IMR-90 (cell line): ENCODE measurements around the gene IL36B. TPM values are rescaled to one million over a fixed set of nuclear protein-coding genes. Genes with fewer than 3 reads are reported as not detected.

Experiments used
- ATAC-seq: fragments of 200-7000 bp; cut with Tn5 transposase; 2 replicates; pipeline ENCODE4 v1.9.1; 2020; ENCODE audit warnings: low read depth, mild to moderate bottlenecking, moderate library complexity
- BruUV-seq: library from RNA; stranded (reverse); fragments of 400-500 nt; replicated peaks from 2 replicates; lab custom pipeline; 2021; lab: Mats Ljungman, UMichigan
- CTCF ChIA-PET: fragments of 300-600 bp; formaldehyde crosslinking; extraction: SDS; loops from one replicate; lab custom pipeline; 2021; ENCODE audit warnings: antibody characterized with exemption; lab: Yijun Ruan, JAX
- POLR2A ChIA-PET: fragments of 300-600 bp; sonication (Branson Sonifier 250); formaldehyde crosslinking; loops from one replicate; lab custom pipeline; 2022; ENCODE audit warnings: antibody characterized with exemption; ENCODE audit not compliant: unreplicated experiment; lab: Charles Lee
- DNase-seq: peaks from one replicate; pipeline ENCODE4 v3.0.0; 2013
- H2AFZ ChIP-seq: replicated peaks from 2 replicates; pipeline ENCODE3; 2013; ENCODE audit warnings: low read length, mild to moderate bottlenecking; ENCODE audit not compliant: poor library complexity
- H2AK5ac ChIP-seq: 2 replicates; pipeline ENCODE4 v1.6.1; 2013; ENCODE audit warnings: low read depth, low read length, inconsistent platforms
- H2AK9ac ChIP-seq: replicated peaks from 2 replicates; pipeline ENCODE3; 2013; ENCODE audit warnings: mild to moderate bottlenecking, low read depth, low read length, moderate library complexity; ENCODE audit not compliant: poor library complexity
- H2BK120ac ChIP-seq: 2 replicates; pipeline ENCODE4 v1.6.1; 2013; ENCODE audit warnings: low read depth, low read length, inconsistent platforms
- H2BK15ac ChIP-seq: 3 replicates; pipeline ENCODE4 v1.6.1; 2013; ENCODE audit warnings: low read depth, low read length, inconsistent platforms
- H2BK20ac ChIP-seq: 2 replicates; pipeline ENCODE4 v1.6.1; 2013; ENCODE audit warnings: low read depth, mild to moderate bottlenecking, inconsistent platforms, low read length, moderate library complexity
- H2BK5ac ChIP-seq: 2 replicates; pipeline ENCODE4 v1.6.1; 2013; ENCODE audit warnings: mild to moderate bottlenecking, low read depth, low read length, inconsistent platforms; ENCODE audit not compliant: poor library complexity, severe bottlenecking
- H3K14ac ChIP-seq: replicated peaks from 2 replicates; pipeline ENCODE4 v1.6.1; 2013; ENCODE audit warnings: low read depth, low read length, inconsistent platforms
- H3K18ac ChIP-seq: 2 replicates; pipeline ENCODE4 v1.6.1; 2013; ENCODE audit warnings: low read depth, low read length, control low read depth
- H3K23ac ChIP-seq: 2 replicates; pipeline ENCODE4 v1.6.1; 2013; ENCODE audit warnings: low read depth, low read length, inconsistent platforms
- H3K27ac ChIP-seq: 2 replicates; pipeline ENCODE4 v1.5.1; 2013; ENCODE audit warnings: mild to moderate bottlenecking, control low read depth, low read length; ENCODE audit not compliant: insufficient read depth
- H3K27me3 ChIP-seq: 2 replicates; pipeline ENCODE4 v1.6.1; 2013; ENCODE audit warnings: low read length; ENCODE audit not compliant: control insufficient read depth, insufficient read depth
- H3K36me3 ChIP-seq: 2 replicates; pipeline ENCODE4 v1.6.1; 2013; ENCODE audit warnings: low read length, mixed read lengths; ENCODE audit not compliant: control insufficient read depth, insufficient read depth
- H3K4ac ChIP-seq: 2 replicates; pipeline ENCODE4 v1.6.1; 2013; ENCODE audit warnings: low read depth, low read length, inconsistent platforms
- H3K4me1 ChIP-seq: 2 replicates; pipeline ENCODE4 v1.6.1; 2013; ENCODE audit warnings: low read length, mixed read lengths; ENCODE audit not compliant: control insufficient read depth, insufficient read depth
- H3K4me2 ChIP-seq: 2 replicates; pipeline ENCODE4 v1.6.1; 2013; ENCODE audit warnings: low read depth, mild to moderate bottlenecking, control low read depth, low read length, moderate library complexity
- H3K4me3 ChIP-seq: 2 replicates; pipeline ENCODE4 v1.5.1; 2013; ENCODE audit warnings: low read depth, mild to moderate bottlenecking, control low read depth, low read length, moderate library complexity; ENCODE audit not compliant: insufficient read depth
- H3K56ac ChIP-seq: 2 replicates; pipeline ENCODE4 v1.6.1; 2013; ENCODE audit warnings: low read length, inconsistent platforms; ENCODE audit not compliant: insufficient read depth; ENCODE audit errors: extremely low read depth
- H3K79me1 ChIP-seq, 2 experiments: 2 replicates each; pipeline ENCODE4 v1.6.1; 2013; ENCODE audit warnings: low read length in 2 of 2, inconsistent platforms in 1 of 2, low read depth in 1 of 2
- H3K9ac ChIP-seq: 2 replicates; pipeline ENCODE4 v1.6.1; 2013; ENCODE audit warnings: low read depth, low read length, control low read depth
- H3K9me1 ChIP-seq: 2 replicates; pipeline ENCODE4 v1.6.1; 2013; ENCODE audit warnings: low read length, inconsistent platforms; ENCODE audit not compliant: insufficient read depth
- H3K9me3 ChIP-seq: 2 replicates; pipeline ENCODE4 v1.6.1; 2013; ENCODE audit warnings: low read length; ENCODE audit not compliant: control insufficient read depth, insufficient read depth
- H4K20me1 ChIP-seq: 2 replicates; pipeline ENCODE4 v1.6.1; 2013; ENCODE audit warnings: low read length, inconsistent platforms; ENCODE audit not compliant: insufficient read depth
- H4K5ac ChIP-seq: 2 replicates; pipeline ENCODE4 v1.6.1; 2013; ENCODE audit warnings: mild to moderate bottlenecking, low read depth, low read length, control low read depth
- H4K8ac ChIP-seq, 2 experiments: 2 replicates each; pipeline ENCODE4 v1.6.1; 2013; ENCODE audit warnings: low read depth in 2 of 2, low read length in 2 of 2, control low read depth in 1 of 2, inconsistent platforms in 1 of 2
- H4K91ac ChIP-seq: 2 replicates; pipeline ENCODE4 v1.6.1; 2013; ENCODE audit warnings: low read depth, low read length, inconsistent platforms; ENCODE audit not compliant: insufficient read depth
- BHLHE40 ChIP-seq: fragments of 150-350 bp; IDR thresholded peaks from 2 replicates; pipeline ENCODE4 v1.6.1; 2016; ENCODE audit warnings: mild to moderate bottlenecking, low read depth, low read length
- CEBPB ChIP-seq: IDR thresholded peaks from 2 replicates; pipeline ENCODE4 v1.6.1; 2012; ENCODE audit warnings: low read depth, low read length, improper control_type of control experiment
- CHD1 ChIP-seq: IDR thresholded peaks from 2 replicates; pipeline ENCODE4 v1.6.1; 2012; ENCODE audit warnings: low read depth, low read length, improper control_type of control experiment
- FOS ChIP-seq: fragments of 150-350 bp; IDR thresholded peaks from 2 replicates; pipeline ENCODE4 v1.6.1; 2016; ENCODE audit warnings: low read depth, low read length
- MAFK ChIP-seq: IDR thresholded peaks from 2 replicates; pipeline ENCODE4 v1.6.1; 2012; ENCODE audit warnings: low read depth, low read length, improper control_type of control experiment
- MXI1 ChIP-seq: IDR thresholded peaks from 2 replicates; pipeline ENCODE4 v1.6.1; 2012; ENCODE audit warnings: low read depth, mild to moderate bottlenecking, low read length, moderate library complexity, borderline replicate concordance
- NFE2L2 ChIP-seq: fragments of 150-350 bp; IDR thresholded peaks from 2 replicates; pipeline ENCODE4 v1.6.1; 2016; ENCODE audit warnings: low read depth, mild to moderate bottlenecking, low read length
- POLR2A ChIP-seq: IDR thresholded peaks from 2 replicates; pipeline ENCODE4 v1.6.1; 2012; ENCODE audit warnings: mild to moderate bottlenecking, low read depth, low read length
- RAD21 ChIP-seq: IDR thresholded peaks from 2 replicates; pipeline ENCODE4 v1.6.1; 2012; ENCODE audit warnings: low read length, improper control_type of control experiment
- RCOR1 ChIP-seq: IDR thresholded peaks from 2 replicates; pipeline ENCODE4 v1.6.1; 2012; ENCODE audit warnings: mild to moderate bottlenecking, low read length, improper control_type of control experiment; ENCODE audit not compliant: insufficient replicate concordance
- RFX5 ChIP-seq: IDR thresholded peaks from 2 replicates; pipeline ENCODE4 v1.8.0; 2012; ENCODE audit warnings: low read depth, mild to moderate bottlenecking, low read length, moderate library complexity
- SMC3 ChIP-seq: fragments of 150-350 bp; IDR thresholded peaks from 2 replicates; pipeline ENCODE4 v1.6.1; 2016; ENCODE audit warnings: low read depth, mild to moderate bottlenecking, antibody characterized with exemption, low read length, moderate library complexity
- USF2 ChIP-seq: fragments of 150-350 bp; IDR thresholded peaks from 2 replicates; pipeline ENCODE4 v1.6.1; 2017; ENCODE audit warnings: mild to moderate bottlenecking, antibody characterized with exemption, low read length, low read depth
- WGBS, 2 experiments: methylation state at CpG; one replicate each; pipeline versions ENCODE4 v1.1.5 to v1.1.7; 2013; ENCODE audit warnings: missing lambda C conversion rate in 2 of 2; ENCODE audit not compliant: insufficient read length in 1 of 2; ENCODE audit errors: extremely low coverage in 2 of 2; 5-methylcytosine and 5-hydroxymethylcytosine counted together
- dilution Hi-C: fragments of 300-500 bp; cut with HindIII; formaldehyde crosslinking; loops from one replicate; pipeline ENCODE4 v1.14.3; 2018; ENCODE audit warnings: low sequenced_read_pairs; ENCODE audit not compliant: unreplicated experiment
- in situ Hi-C: fragments of 300-500 bp; cut with MboI; formaldehyde crosslinking; loops from 3 replicates; pipeline ENCODE4 v1.14.3; 2019; ENCODE audit warnings: low sequenced_read_pairs, inconsistent platforms, mixed read lengths
- intact Hi-C: fragments of 100-400 bp; cut with micrococcal nuclease; formaldehyde crosslinking; loops from 2 replicates; pipeline ENCODE4 v1.10.0; 2022
- polyA plus RNA-seq, 3 experiments: library from polyadenylated mRNA; depleted of rRNA; stranded (reverse); fragments of >200 nt; gene quantifications; 2 replicates each; pipeline ENCODE4 v1.2.3, GENCODE V29; 2012; ENCODE audit warnings: low replicate concordance in 1 of 3
- total RNA-seq: library from RNA; depleted of rRNA; stranded (reverse); fragments of >200 nt; gene quantifications from 2 replicates; pipeline ENCODE4 v1.2.3, GENCODE V29; 2012
- TF ChIP-seq, protein P1 (sequence below): fragments of 150-350 bp; IDR thresholded peaks from 2 replicates; pipeline ENCODE4 v1.6.1; 2016; ENCODE audit warnings: low read depth, mild to moderate bottlenecking, low read length, moderate library complexity, borderline replicate concordance
- TF ChIP-seq, protein P2 (sequence below): conservative IDR thresholded peaks from 2 replicates; pipeline ENCODE4 v1.5.1; 2012; ENCODE audit warnings: mild to moderate bottlenecking, low read depth, low read length, improper control_type of control experiment

IL36B gene
- total and polyA plus RNA-seq, 2 of the 4 experiments (the other 2 are of a cell fraction) = not detected

GRCh38 chr2:113073325-113073834 is 20.7 kb upstream of the IL36B start:
- ChIA-PET POLR2A (no interaction called here), CTCF (interaction anchor here (0.6 kb wide), 1 partner anchor 15 kb away, joined by 3 read pairs; no protein-coding TSS in a partner anchor)

More at GRCh38 chr2:113073325-113073834, 20.7 kb upstream of the IL36B start:
- Histone ChIP-seq H3K9me3 (no peaks in the 10 kb centered on the region), H3K27me3 (peaks cover 19% of the 10 kb centered on the region), H3K79me1 (no peaks in the 10 kb centered on the region), H4K20me1 (no peaks in the 10 kb centered on the region), H2AK9ac (no peak overlapping the region), H3K23ac (no peak overlapping the region), H4K91ac (no peak overlapping the region), H3K4me2 (no peak overlapping the region), H4K8ac (no peak overlapping the region), H3K9me1 (no peaks in the 10 kb centered on the region), H3K4me3 (no peak overlapping the region), H3K56ac (no peak overlapping the region), H4K5ac (no peak overlapping the region), H3K4ac (no peak overlapping the region), H3K36me3 (no peaks in the 10 kb centered on the region), H3K9ac (no peak overlapping the region), H2BK20ac (no peak overlapping the region), H2AK5ac (no peak overlapping the region), H3K18ac (no peak overlapping the region), H2BK5ac (no peak overlapping the region), H2AFZ (no peak overlapping the region), H2BK15ac (no peak overlapping the region), H2BK120ac (no peak overlapping the region), H3K4me1 (no peaks in the 10 kb centered on the region), H3K14ac (no peak overlapping the region), H3K27ac (no peak overlapping the region)
- ATAC-seq = no peak
- intact Hi-C loops = no loop called here
- dilution Hi-C loops = no loop called here
- no peak for DNase-seq
- WGBS, 2 experiments = no CpG with 5 or more reads among the region's 3 CpGs
- no TSS peak for BruUV-seq
- TF ChIP-seq RAD21 = no peak
- TF ChIP-seq USF2 = no peak
- TF ChIP-seq FOS = no peak
- TF ChIP-seq RCOR1 = no peak
- no peak for TF ChIP-seq CEBPB
- no peak for TF ChIP-seq NFE2L2
- TF ChIP-seq, protein P1, sequence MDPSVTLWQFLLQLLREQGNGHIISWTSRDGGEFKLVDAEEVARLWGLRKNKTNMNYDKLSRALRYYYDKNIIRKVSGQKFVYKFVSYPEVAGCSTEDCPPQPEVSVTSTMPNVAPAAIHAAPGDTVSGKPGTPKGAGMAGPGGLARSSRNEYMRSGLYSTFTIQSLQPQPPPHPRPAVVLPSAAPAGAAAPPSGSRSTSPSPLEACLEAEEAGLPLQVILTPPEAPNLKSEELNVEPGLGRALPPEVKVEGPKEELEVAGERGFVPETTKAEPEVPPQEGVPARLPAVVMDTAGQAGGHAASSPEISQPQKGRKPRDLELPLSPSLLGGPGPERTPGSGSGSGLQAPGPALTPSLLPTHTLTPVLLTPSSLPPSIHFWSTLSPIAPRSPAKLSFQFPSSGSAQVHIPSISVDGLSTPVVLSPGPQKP = no peak
- no peak for TF ChIP-seq RFX5
- no peak for TF ChIP-seq MAFK
- no peak for TF ChIP-seq CHD1
- no peak for TF ChIP-seq BHLHE40
- no peak for TF ChIP-seq POLR2A
- TF ChIP-seq SMC3 = no peak
- no peak for TF ChIP-seq MXI1
- TF ChIP-seq, protein P2, sequence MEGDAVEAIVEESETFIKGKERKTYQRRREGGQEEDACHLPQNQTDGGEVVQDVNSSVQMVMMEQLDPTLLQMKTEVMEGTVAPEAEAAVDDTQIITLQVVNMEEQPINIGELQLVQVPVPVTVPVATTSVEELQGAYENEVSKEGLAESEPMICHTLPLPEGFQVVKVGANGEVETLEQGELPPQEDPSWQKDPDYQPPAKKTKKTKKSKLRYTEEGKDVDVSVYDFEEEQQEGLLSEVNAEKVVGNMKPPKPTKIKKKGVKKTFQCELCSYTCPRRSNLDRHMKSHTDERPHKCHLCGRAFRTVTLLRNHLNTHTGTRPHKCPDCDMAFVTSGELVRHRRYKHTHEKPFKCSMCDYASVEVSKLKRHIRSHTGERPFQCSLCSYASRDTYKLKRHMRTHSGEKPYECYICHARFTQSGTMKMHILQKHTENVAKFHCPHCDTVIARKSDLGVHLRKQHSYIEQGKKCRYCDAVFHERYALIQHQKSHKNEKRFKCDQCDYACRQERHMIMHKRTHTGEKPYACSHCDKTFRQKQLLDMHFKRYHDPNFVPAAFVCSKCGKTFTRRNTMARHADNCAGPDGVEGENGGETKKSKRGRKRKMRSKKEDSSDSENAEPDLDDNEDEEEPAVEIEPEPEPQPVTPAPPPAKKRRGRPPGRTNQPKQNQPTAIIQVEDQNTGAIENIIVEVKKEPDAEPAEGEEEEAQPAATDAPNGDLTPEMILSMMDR = no peak
- in situ Hi-C loops = no loop called here
